ENCODE results near the gene TUBB1. TPM values are rescaled to one million over a fixed set of nuclear protein-coding genes. Genes with fewer than 3 reads are reported as not detected.

TUBB1 gene
- total and polyA plus RNA-seq, 4 donors = 0.64 to 6.8 (median 3.7) TPM

DNA sequence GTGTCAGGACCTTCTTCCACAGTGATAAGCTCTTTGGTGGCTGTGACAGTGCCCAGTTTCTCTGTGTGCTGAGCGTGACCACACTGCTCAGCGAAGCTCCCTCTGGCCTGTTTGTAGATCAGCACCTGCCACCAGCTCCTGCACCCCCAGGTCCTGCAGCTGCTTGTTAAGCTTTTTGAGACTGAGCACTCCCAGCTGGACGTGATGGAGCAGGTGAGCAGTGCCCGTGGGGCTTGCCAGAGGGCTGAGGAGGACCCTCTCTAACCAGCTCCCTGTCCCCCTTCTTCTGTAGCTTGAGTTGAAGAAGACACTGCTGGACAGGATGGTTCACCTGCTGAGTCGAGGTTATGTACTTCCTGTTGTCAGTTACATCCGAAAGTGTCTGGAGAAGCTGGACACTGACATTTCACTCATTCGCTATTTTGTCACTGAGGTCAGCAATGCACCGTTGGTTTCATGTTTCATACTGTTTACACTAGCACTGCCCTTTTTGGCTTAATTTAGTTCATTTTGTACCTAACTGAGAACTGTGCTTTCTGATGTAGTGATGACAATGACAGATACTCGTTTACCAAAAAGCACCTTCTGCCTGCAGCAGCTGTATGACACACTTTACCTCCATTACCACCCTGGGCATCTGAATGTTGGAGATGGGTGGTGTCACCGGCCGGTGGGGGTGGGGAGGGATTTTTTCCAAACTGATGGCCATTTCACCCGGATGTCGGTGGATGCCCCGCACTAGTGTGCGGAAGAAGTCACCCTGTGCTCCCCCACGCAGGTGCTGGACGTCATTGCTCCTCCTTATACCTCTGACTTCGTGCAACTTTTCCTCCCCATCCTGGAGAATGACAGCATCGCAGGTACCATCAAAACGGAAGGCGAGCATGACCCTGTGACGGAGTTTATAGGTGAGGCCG is 25.6 kb upstream of the TUBB1 start:
- ATAC-seq (ENCODE audit: insufficient read depth, low FRiP score) (no peak), DNase-seq (no peak)
- Histone ChIP-seq H3K9me3 (ENCODE audit: control insufficient read depth in 4 of 4, insufficient read depth in 3 of 4, low read length in 3 of 4) (no peaks in the 10 kb centered on the region), H3K9ac (ENCODE audit: insufficient read depth in 1 of 2, low read length in 2 of 2) (no peak overlapping the region), H3K4me3 (no peak overlapping the region), H3K36me3 (ENCODE audit: control insufficient read depth in 4 of 4, insufficient read depth in 4 of 4, low read length in 4 of 4) (peaks cover 10 to 68% (median 51%) of the 10 kb centered on the region in 4 donors), H3K4me1 (ENCODE audit: control insufficient read depth in 5 of 5, insufficient read depth in 5 of 5, low read length in 5 of 5) (peaks cover 0 to 5% (median 0%) of the 10 kb centered on the region in 5 donors), H3K27ac (ENCODE audit: low read depth in 1 of 2, low read length in 1 of 2) (no peak overlapping the region), H3K27me3 (ENCODE audit: control insufficient read depth in 3 of 3, insufficient read depth in 3 of 3, low read length in 2 of 3) (no peaks in the 10 kb centered on the region)
- TF ChIP-seq, protein P1, sequence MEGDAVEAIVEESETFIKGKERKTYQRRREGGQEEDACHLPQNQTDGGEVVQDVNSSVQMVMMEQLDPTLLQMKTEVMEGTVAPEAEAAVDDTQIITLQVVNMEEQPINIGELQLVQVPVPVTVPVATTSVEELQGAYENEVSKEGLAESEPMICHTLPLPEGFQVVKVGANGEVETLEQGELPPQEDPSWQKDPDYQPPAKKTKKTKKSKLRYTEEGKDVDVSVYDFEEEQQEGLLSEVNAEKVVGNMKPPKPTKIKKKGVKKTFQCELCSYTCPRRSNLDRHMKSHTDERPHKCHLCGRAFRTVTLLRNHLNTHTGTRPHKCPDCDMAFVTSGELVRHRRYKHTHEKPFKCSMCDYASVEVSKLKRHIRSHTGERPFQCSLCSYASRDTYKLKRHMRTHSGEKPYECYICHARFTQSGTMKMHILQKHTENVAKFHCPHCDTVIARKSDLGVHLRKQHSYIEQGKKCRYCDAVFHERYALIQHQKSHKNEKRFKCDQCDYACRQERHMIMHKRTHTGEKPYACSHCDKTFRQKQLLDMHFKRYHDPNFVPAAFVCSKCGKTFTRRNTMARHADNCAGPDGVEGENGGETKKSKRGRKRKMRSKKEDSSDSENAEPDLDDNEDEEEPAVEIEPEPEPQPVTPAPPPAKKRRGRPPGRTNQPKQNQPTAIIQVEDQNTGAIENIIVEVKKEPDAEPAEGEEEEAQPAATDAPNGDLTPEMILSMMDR (IDR thresholded peaks at IDR 0.05; ENCODE audit: control extremely low read depth, extremely low read depth) = no peak
- WGBS, 2 donors = 88% methylated on average over 23 of the region's 23 CpGs

DNA sequence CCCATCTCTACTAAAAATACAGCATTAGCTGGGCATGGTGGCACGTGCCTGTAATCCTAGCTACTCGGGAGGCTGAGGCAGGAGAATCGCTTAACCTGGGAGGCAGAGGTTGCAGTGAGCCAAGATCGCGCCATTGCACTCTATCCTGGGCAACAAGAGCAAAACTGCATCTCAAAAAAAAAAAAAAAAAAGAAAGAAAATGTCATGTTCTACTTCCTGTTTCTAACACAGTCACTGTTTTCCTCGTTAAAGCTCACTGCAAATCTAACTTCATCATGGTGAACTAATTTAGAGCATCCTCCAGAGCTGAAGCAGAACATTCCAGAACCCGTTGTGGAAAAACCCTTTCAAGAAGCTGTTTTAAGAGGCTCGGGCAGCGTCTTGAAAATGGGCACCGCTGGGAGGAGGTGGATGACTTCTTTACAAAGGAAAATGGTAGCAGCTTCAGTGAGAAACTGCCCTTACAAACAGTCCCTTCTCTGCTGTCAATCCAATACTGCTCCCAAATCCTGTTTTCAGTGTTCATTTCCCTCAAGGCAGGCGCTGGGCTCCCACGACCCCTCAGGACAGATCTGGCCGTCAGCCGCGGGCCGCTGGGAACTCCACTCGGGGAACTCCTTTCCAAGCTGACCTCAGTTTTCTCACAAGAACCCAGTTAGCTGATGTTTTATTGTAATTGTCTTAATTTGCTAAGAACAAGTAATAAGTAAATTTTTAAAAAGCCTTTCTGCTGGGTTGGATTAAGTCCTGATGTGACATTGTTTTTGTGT is 24.7 kb upstream of the TUBB1 start:
- peak overlapping the region in 1 of 2 donors; percentile 14 for H3K27ac ChIP-seq (ENCODE audit: low read depth in 1 of 2, low read length in 1 of 2)
- peaks cover 0 to 5% (median 0%) of the 10 kb centered on the region in 5 donors for H3K4me1 ChIP-seq (ENCODE audit: control insufficient read depth in 5 of 5, insufficient read depth in 5 of 5, low read length in 5 of 5)
- 85 to 86% methylated on average over 17 of the region's 17 CpGs for WGBS, 2 donors
- DNase-seq (no peak), ATAC-seq (ENCODE audit: insufficient read depth, low FRiP score) (no peak)
- H3K9me3 ChIP-seq (ENCODE audit: control insufficient read depth in 4 of 4, insufficient read depth in 3 of 4, low read length in 3 of 4) = no peaks in the 10 kb centered on the region
- H3K9ac ChIP-seq (ENCODE audit: insufficient read depth in 1 of 2, low read length in 2 of 2) = no peak overlapping the region
- no peak overlapping the region for H3K4me3 ChIP-seq
- H3K27me3 ChIP-seq (ENCODE audit: control insufficient read depth in 3 of 3, insufficient read depth in 3 of 3, low read length in 2 of 3) = no peaks in the 10 kb centered on the region
- peaks cover 6 to 68% (median 42%) of the 10 kb centered on the region in 4 donors for H3K36me3 ChIP-seq (ENCODE audit: control insufficient read depth in 4 of 4, insufficient read depth in 4 of 4, low read length in 4 of 4)
- TF ChIP-seq, protein P1 (IDR thresholded peaks at IDR 0.05; ENCODE audit: control extremely low read depth, extremely low read depth) = no peak

DNA sequence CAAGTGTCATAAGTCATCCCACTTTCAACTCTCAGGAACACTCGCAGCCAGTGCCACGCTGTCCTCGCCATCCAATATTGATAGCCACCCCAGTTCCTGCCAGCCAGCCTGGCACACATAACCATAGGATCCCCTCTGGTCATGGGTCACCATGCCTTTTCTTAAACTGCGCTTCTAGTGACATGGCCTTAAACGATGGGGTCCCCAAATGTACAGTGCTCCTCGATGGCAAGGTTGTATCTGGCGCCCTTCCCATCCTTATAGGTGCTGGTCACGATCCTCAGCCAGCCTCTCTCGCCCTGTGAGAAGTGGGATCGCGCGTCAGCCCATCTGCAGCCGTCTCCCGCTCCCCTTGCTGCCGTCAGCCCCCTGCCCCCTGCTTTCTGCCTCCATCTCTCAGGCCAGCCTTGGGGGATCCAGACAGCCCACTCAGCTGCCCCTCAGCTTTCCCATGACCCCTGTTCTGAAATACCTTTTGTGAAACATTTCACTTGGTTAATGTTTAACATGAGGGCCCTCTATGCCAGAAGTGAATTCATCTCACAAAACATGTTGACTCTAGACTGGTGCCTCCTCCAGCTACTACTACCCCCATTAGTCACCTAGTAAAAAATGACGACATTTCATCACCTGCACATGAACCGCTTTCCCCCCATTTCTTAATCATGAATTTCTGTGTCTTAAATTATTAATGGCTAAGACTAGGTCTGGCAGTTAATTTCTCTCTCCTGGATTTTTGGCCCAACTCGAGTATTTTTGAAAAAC is 23.6 kb upstream of the TUBB1 start:
- ATAC-seq (ENCODE audit: insufficient read depth, low FRiP score) (no peak), DNase-seq (peak in 2 of 3 donors; percentile 48 to 79)
- H3K27me3 ChIP-seq (ENCODE audit: control insufficient read depth in 3 of 3, insufficient read depth in 3 of 3, low read length in 2 of 3) = no peaks in the 10 kb centered on the region
- no peak overlapping the region for H3K27ac ChIP-seq (ENCODE audit: low read depth in 1 of 2, low read length in 1 of 2)
- peaks cover 3 to 68% (median 36%) of the 10 kb centered on the region in 4 donors for H3K36me3 ChIP-seq (ENCODE audit: control insufficient read depth in 4 of 4, insufficient read depth in 4 of 4, low read length in 4 of 4)
- no peaks in the 10 kb centered on the region for H3K9me3 ChIP-seq (ENCODE audit: control insufficient read depth in 4 of 4, insufficient read depth in 3 of 4, low read length in 3 of 4)
- no peak overlapping the region for H3K4me3 ChIP-seq
- no peak overlapping the region for H3K9ac ChIP-seq (ENCODE audit: insufficient read depth in 1 of 2, low read length in 2 of 2)
- H3K4me1 ChIP-seq (ENCODE audit: control insufficient read depth in 5 of 5, insufficient read depth in 5 of 5, low read length in 5 of 5) = peaks cover 0 to 5% (median 0%) of the 10 kb centered on the region in 5 donors
- 82 to 84% methylated on average over 18 of the region's 18 CpGs for WGBS, 2 donors
- TF ChIP-seq, protein P1 (IDR thresholded peaks at IDR 0.05; ENCODE audit: control extremely low read depth, extremely low read depth) = no peak
